Adrenal gland (tissue), 5 donors: Measurements from ENCODE around the gene DBET.
A peak's percentile ranks its signal among the peaks of the same experiment; 100 is the strongest.
"Not testable (repeated sequence)": the region's sequence is repeated elsewhere in the genome, so short reads cannot be mapped to it uniquely, and the experiment has no call there.

Experiments
- CTCF ChIP-seq, 6 experiments: fragments of 450-650 bp in 4 of 6; fragments of 200-600 bp in 2 of 6; sonication (generic) in 1 of 6; IDR thresholded peaks; 1 replicate in 5 of 6; 2 replicates in 1 of 6; pipeline versions ENCODE4 v1.5.1 to v1.8.0; 2016 to 2021; ENCODE audit warnings: antibody characterized with exemption in 6 of 6, mild to moderate bottlenecking in 2 of 6, moderate library complexity in 1 of 6
- POLR2A ChIP-seq, 2 donors: fragments of 450-650 bp; IDR thresholded peaks; one replicate each; pipeline ENCODE4 v1.6.1; 2017; ENCODE audit warnings: antibody characterized with exemption in 2 of 2, mild to moderate bottlenecking in 2 of 2, moderate library complexity in 1 of 2
- donor health status: DM: no; HTN: no; CAD: no.

- peak in 2 of 6 experiments; percentile 1 to 7 for TF ChIP-seq CTCF (IDR thresholded peaks at IDR 0.05)
- TF ChIP-seq POLR2A (IDR thresholded peaks at IDR 0.05): not testable (repeated sequence)
Observed at GRCh38 chr4:190109390-190110011, 45.2 kb downstream of the DBET start.
